Measurements from ENCODE around the gene PRSS33.

PRSS33 gene

DNA sequence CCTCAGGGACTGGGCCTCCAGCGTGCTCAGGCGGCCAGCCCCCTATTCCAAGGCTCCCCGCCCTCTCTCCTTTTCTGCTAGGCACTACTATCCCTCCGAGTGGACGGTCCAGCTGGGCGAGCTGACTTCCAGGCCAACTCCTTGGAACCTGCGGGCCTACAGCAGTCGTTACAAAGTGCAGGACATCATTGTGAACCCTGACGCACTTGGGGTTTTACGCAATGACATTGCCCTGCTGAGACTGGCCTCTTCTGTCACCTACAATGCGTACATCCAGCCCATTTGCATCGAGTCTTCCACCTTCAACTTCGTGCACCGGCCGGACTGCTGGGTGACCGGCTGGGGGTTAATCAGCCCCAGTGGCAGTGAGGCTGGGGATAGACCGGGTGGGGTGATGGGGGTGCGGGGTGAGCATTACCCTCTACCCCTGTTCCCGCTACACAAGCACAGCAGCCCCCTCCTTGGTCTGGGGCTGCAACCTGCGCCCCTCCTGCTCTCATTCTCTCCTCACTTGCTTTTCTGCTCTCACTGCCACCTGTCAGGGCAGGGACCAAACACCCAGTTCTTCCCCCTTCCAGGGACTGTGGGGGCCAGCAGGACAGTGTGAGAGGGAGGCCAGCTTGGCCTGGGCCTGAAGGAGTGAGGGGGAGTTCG, 12.0 kb upstream of the PRSS33 start:
- Histone ChIP-seq H4K91ac (ENCODE audit: low read depth, low read length) (no peak overlapping the region), H3K9me3 (ENCODE audit: insufficient read depth, low read depth, low read length) (peaks cover 5% of the 10 kb centered on the region), H2BK120ac (ENCODE audit: insufficient read depth, low read length, poor library complexity) (no peak overlapping the region), H3K4me2 (ENCODE audit: low read length) (no peak overlapping the region), H2AFZ (ENCODE audit: insufficient read depth, low read length, poor library complexity) (no peak overlapping the region), H3K79me1 (ENCODE audit: low read length) (no peaks in the 10 kb centered on the region), H2BK5ac (ENCODE audit: low read depth, low read length, poor library complexity) (no peak overlapping the region), H3K27me3 (ENCODE audit: insufficient read depth, low read length) (no peaks in the 10 kb centered on the region), H3K4me3 (ENCODE audit: low read depth, low read length) (no peak overlapping the region), H3K27ac (ENCODE audit: low read depth, low read length) (no peak overlapping the region), H3K14ac (ENCODE audit: low read length) (no peak overlapping the region), H3K79me2 (ENCODE audit: control insufficient read depth, insufficient read depth, low read length, poor library complexity) (no peaks in the 10 kb centered on the region), H3K4me1 (ENCODE audit: control insufficient read depth in 1 of 2, insufficient read depth in 2 of 2, low read length in 2 of 2) (peaks cover 0 to 1% of the 10 kb centered on the region in 2 experiments), H4K8ac (ENCODE audit: low read depth, low read length) (no peak overlapping the region), H3K23ac (ENCODE audit: low read length) (no peak overlapping the region), H2BK12ac (ENCODE audit: low read length) (no peak overlapping the region), H2AK5ac (ENCODE audit: low read length) (no peak overlapping the region), H3K36me3 (ENCODE audit: control insufficient read depth in 1 of 2, insufficient read depth in 2 of 2, low read length in 2 of 2) (no peaks in the 10 kb centered on the region), H4K12ac (ENCODE audit: low read depth, low read length) (no peak overlapping the region), H3K4ac (ENCODE audit: low read depth, low read length) (no peak overlapping the region), H3K9ac (ENCODE audit: low read length) (no peak overlapping the region), H3K18ac (ENCODE audit: low read length) (no peak overlapping the region)
- WGBS (ENCODE audit: extremely low coverage, insufficient coverage, insufficient read length) = no CpG with 5 or more reads among the region's 21 CpGs
- DNase-seq = peak; percentile 62 to 79

- Histone ChIP-seq H3K36me3 (ENCODE audit: control insufficient read depth in 1 of 2, insufficient read depth in 2 of 2, low read length in 2 of 2) (no peaks in the 10 kb centered on the region), H3K4me3 (ENCODE audit: low read depth, low read length) (no peak overlapping the region), H3K79me1 (ENCODE audit: low read length) (no peaks in the 10 kb centered on the region), H4K12ac (ENCODE audit: low read depth, low read length) (no peak overlapping the region), H3K9me3 (ENCODE audit: insufficient read depth, low read depth, low read length) (no peaks in the 10 kb centered on the region), H3K23ac (ENCODE audit: low read length) (no peak overlapping the region), H2BK12ac (ENCODE audit: low read length) (no peak overlapping the region), H3K18ac (ENCODE audit: low read length) (no peak overlapping the region), H3K4me1 (ENCODE audit: control insufficient read depth in 1 of 2, insufficient read depth in 2 of 2, low read length in 2 of 2) (peaks cover 0 to 1% of the 10 kb centered on the region in 2 experiments), H3K79me2 (ENCODE audit: control insufficient read depth, insufficient read depth, low read length, poor library complexity) (no peaks in the 10 kb centered on the region), H3K27ac (ENCODE audit: low read depth, low read length) (no peak overlapping the region), H3K4ac (ENCODE audit: low read depth, low read length) (no peak overlapping the region), H3K27me3 (ENCODE audit: insufficient read depth, low read length) (no peaks in the 10 kb centered on the region), H3K9ac (ENCODE audit: low read length) (no peak overlapping the region), H4K91ac (ENCODE audit: low read depth, low read length) (no peak overlapping the region), H2BK5ac (ENCODE audit: low read depth, low read length, poor library complexity) (no peak overlapping the region), H2BK120ac (ENCODE audit: insufficient read depth, low read length, poor library complexity) (no peak overlapping the region), H3K14ac (ENCODE audit: low read length) (no peak overlapping the region), H2AK5ac (ENCODE audit: low read length) (no peak overlapping the region), H4K8ac (ENCODE audit: low read depth, low read length) (no peak overlapping the region), H3K4me2 (ENCODE audit: low read length) (no peak overlapping the region), H2AFZ (ENCODE audit: insufficient read depth, low read length, poor library complexity) (no peak overlapping the region)
- WGBS (ENCODE audit: extremely low coverage, insufficient coverage, insufficient read length) = no CpG with 5 or more reads among the region's 39 CpGs
- no peak for DNase-seq
Observed at GRCh38 chr16:2798723-2799204, 11.4 kb upstream of the PRSS33 start.

GRCh38 chr16:2795395-2796143, 8.2 kb upstream of the PRSS33 start:
- no peak overlapping the region for H2AK5ac ChIP-seq (ENCODE audit: low read length)
- no peaks in the 10 kb centered on the region for H3K79me1 ChIP-seq (ENCODE audit: low read length)
- H3K23ac ChIP-seq (ENCODE audit: low read length) = no peak overlapping the region
- peaks cover 0 to 1% of the 10 kb centered on the region in 2 experiments for H3K4me1 ChIP-seq (ENCODE audit: control insufficient read depth in 1 of 2, insufficient read depth in 2 of 2, low read length in 2 of 2)
- no peak overlapping the region for H4K12ac ChIP-seq (ENCODE audit: low read depth, low read length)
- H4K91ac ChIP-seq (ENCODE audit: low read depth, low read length) = no peak overlapping the region
- H2BK12ac ChIP-seq (ENCODE audit: low read length) = no peak overlapping the region
- no peak overlapping the region for H3K27ac ChIP-seq (ENCODE audit: low read depth, low read length)
- H3K4ac ChIP-seq (ENCODE audit: low read depth, low read length) = no peak overlapping the region
- H3K4me3 ChIP-seq (ENCODE audit: low read depth, low read length) = no peak overlapping the region
- no peak overlapping the region for H3K9ac ChIP-seq (ENCODE audit: low read length)
- H3K79me2 ChIP-seq (ENCODE audit: control insufficient read depth, insufficient read depth, low read length, poor library complexity) = no peaks in the 10 kb centered on the region
- no peak overlapping the region for H2AFZ ChIP-seq (ENCODE audit: insufficient read depth, low read length, poor library complexity)
- peak in 1 of 2 donors; percentile 65 for DNase-seq
- no peak overlapping the region for H3K4me2 ChIP-seq (ENCODE audit: low read length)
- H2BK120ac ChIP-seq (ENCODE audit: insufficient read depth, low read length, poor library complexity) = no peak overlapping the region
- no peak overlapping the region for H3K18ac ChIP-seq (ENCODE audit: low read length)
- WGBS (ENCODE audit: extremely low coverage, insufficient coverage, insufficient read length) = no CpG with 5 or more reads among the region's 7 CpGs
- H3K36me3 ChIP-seq (ENCODE audit: control insufficient read depth in 1 of 2, insufficient read depth in 2 of 2, low read length in 2 of 2) = no peaks in the 10 kb centered on the region
- no peak overlapping the region for H2BK5ac ChIP-seq (ENCODE audit: low read depth, low read length, poor library complexity)
- H3K27me3 ChIP-seq (ENCODE audit: insufficient read depth, low read length) = no peaks in the 10 kb centered on the region
- no peaks in the 10 kb centered on the region for H3K9me3 ChIP-seq (ENCODE audit: insufficient read depth, low read depth, low read length)
- no peak overlapping the region for H3K14ac ChIP-seq (ENCODE audit: low read length)
- H4K8ac ChIP-seq (ENCODE audit: low read depth, low read length) = no peak overlapping the region

DNA sequence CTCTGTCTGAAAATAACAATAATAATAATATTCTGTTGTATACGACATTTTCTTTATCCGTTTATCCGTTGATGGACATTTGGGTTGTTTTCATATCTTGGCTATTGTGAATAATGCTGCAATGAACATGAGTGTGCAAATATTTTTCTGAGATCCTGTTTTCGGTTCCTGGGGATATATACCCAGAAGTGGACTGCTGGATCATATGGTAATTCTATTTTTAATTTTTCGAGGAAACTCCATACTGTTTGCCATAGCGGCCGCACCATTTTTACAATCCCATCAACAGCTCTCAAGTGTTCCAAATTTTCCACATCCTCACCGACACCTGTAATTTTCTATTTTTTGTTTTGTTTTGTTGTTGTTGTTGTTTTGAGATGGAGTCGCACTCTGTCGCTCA, 5.6 kb upstream of the PRSS33 start:
- H4K91ac ChIP-seq (ENCODE audit: low read depth, low read length) = no peak overlapping the region
- no peak overlapping the region for H3K23ac ChIP-seq (ENCODE audit: low read length)
- no peaks in the 10 kb centered on the region for H3K79me1 ChIP-seq (ENCODE audit: low read length)
- H2BK5ac ChIP-seq (ENCODE audit: low read depth, low read length, poor library complexity) = no peak overlapping the region
- H3K4ac ChIP-seq (ENCODE audit: low read depth, low read length) = no peak overlapping the region
- no peak overlapping the region for H3K4me3 ChIP-seq (ENCODE audit: low read depth, low read length)
- no peaks in the 10 kb centered on the region for H3K27me3 ChIP-seq (ENCODE audit: insufficient read depth, low read length)
- no peak overlapping the region for H3K27ac ChIP-seq (ENCODE audit: low read depth, low read length)
- H2BK12ac ChIP-seq (ENCODE audit: low read length) = no peak overlapping the region
- no peaks in the 10 kb centered on the region for H3K36me3 ChIP-seq (ENCODE audit: control insufficient read depth in 1 of 2, insufficient read depth in 2 of 2, low read length in 2 of 2)
- DNase-seq = no peak
- H3K9ac ChIP-seq (ENCODE audit: low read length) = no peak overlapping the region
- H4K8ac ChIP-seq (ENCODE audit: low read depth, low read length) = no peak overlapping the region
- no CpG with 5 or more reads among the region's 10 CpGs for WGBS (ENCODE audit: extremely low coverage, insufficient coverage, insufficient read length)
- H3K79me2 ChIP-seq (ENCODE audit: control insufficient read depth, insufficient read depth, low read length, poor library complexity) = no peaks in the 10 kb centered on the region
- no peaks in the 10 kb centered on the region for H3K4me1 ChIP-seq (ENCODE audit: control insufficient read depth in 1 of 2, insufficient read depth in 2 of 2, low read length in 2 of 2)
- H3K4me2 ChIP-seq (ENCODE audit: low read length) = no peak overlapping the region
- H2AFZ ChIP-seq (ENCODE audit: insufficient read depth, low read length, poor library complexity) = no peak overlapping the region
- H2BK120ac ChIP-seq (ENCODE audit: insufficient read depth, low read length, poor library complexity) = no peak overlapping the region
- no peak overlapping the region for H3K14ac ChIP-seq (ENCODE audit: low read length)
- H4K12ac ChIP-seq (ENCODE audit: low read depth, low read length) = no peak overlapping the region
- no peak overlapping the region for H3K18ac ChIP-seq (ENCODE audit: low read length)
- H3K9me3 ChIP-seq (ENCODE audit: insufficient read depth, low read depth, low read length) = no peaks in the 10 kb centered on the region
- H2AK5ac ChIP-seq (ENCODE audit: low read length) = no peak overlapping the region
